ENCODE results near the gene KLRC4. TPM values are rescaled to one million over a fixed set of nuclear protein-coding genes. Genes with fewer than 3 reads are reported as not detected.

Gene KLRC4
- total and polyA plus RNA-seq, 2 of the 8 experiments (the other 6 are each of a cell fraction or from before 2014, with no cell fraction given): not detected

DNA sequence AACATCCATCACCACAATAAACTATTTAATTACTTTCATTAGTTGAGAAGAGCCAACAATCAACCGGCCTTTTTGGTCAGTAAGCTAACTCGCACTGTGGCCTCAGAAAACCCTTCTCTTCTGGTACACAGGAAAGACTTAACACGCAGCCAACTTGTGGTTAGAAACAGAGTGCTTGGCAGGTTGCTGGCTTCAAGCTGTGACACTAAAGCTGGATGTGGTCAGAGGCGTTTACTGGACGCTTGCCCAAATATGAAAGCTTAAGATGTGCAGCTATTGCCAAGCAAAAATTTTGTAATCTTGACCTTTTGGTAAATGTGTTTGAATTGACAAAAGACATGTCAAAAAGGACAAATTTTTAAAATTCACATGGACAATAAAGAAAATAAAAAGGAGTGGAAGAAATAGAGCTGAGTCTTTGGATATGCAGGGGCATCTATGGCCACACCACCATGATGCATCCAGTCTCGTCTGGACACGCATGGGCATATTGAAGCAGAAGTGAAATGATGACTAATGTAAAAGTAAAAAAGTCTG lies 17.1 kb downstream of the KLRC4 start:
- Histone ChIP-seq H3K27ac (ENCODE audit: low read depth, low read length) (no peak overlapping the region), H2BK120ac (replicated peaks; ENCODE audit: low read depth, low read length) (no peak overlapping the region), H3K27me3 (replicated peaks in 1 of 4; ENCODE audit: control insufficient read depth in 3 of 4, extremely low read depth in 1 of 4, insufficient read depth in 3 of 4, low read length in 3 of 4) (peaks cover 0 to 1% (median 0%) of the 10 kb centered on the region in 4 experiments; a peak in 1 of 7 replicates), H4K8ac (ENCODE audit: extremely low read depth, insufficient read depth, low read length) (no peak overlapping the region), H3K79me2 (ENCODE audit: control insufficient read depth in 1 of 2, insufficient read depth in 2 of 2, low read length in 2 of 2) (no peaks in the 10 kb centered on the region), H4K5ac (ENCODE audit: insufficient read length, low read depth, low read length) (no peak overlapping the region), H2AK5ac (ENCODE audit: low read depth, low read length) (no peak overlapping the region), H3K23me2 (ENCODE audit: low read depth, low read length) (no peaks in the 10 kb centered on the region), H3K9me3 (ENCODE audit: insufficient read depth in 2 of 2, low read depth in 1 of 2, low read length in 1 of 2) (no peaks in the 10 kb centered on the region), H2BK5ac (ENCODE audit: low read depth, low read length) (no peak overlapping the region), H2AFZ (ENCODE audit: low read length) (no peak overlapping the region), H3K23ac (ENCODE audit: insufficient read length) (no peak overlapping the region), H3K14ac (ENCODE audit: insufficient read length) (no peak overlapping the region), H3K4me1 (replicated peaks in 1 of 4; ENCODE audit: control insufficient read depth in 3 of 4, insufficient read depth in 4 of 4, low read length in 3 of 4) (no peaks in the 10 kb centered on the region), H3K4me2 (ENCODE audit: insufficient read depth in 1 of 2, low read depth in 2 of 2, low read length in 2 of 2) (no peak overlapping the region), H3K36me3 (ENCODE audit: control insufficient read depth in 2 of 4, insufficient read depth in 4 of 4, low read length in 3 of 4) (no peaks in the 10 kb centered on the region), H3K4ac (replicated peaks; ENCODE audit: insufficient read length, low read depth, low read length) (no peak overlapping the region), H2BK12ac (ENCODE audit: low read depth, low read length) (no peak overlapping the region), H3K9ac (replicated peaks in 1 of 4; ENCODE audit: extremely low read depth in 1 of 4, low read depth in 3 of 4, low read length in 3 of 4) (no peak overlapping the region), H4K20me1 (replicated peaks in 1 of 2; ENCODE audit: control insufficient read depth in 1 of 2, insufficient read depth in 2 of 2, low read length in 2 of 2) (no peaks in the 10 kb centered on the region), H4K91ac (replicated peaks; ENCODE audit: insufficient read length, low read length) (no peak overlapping the region), H3K4me3 (ENCODE audit: extremely low read depth in 1 of 4, insufficient read depth in 2 of 4, low read depth in 3 of 4, low read length in 4 of 4) (no peak overlapping the region), H2BK20ac (ENCODE audit: low read length) (no peak overlapping the region), H3K18ac (ENCODE audit: extremely low read depth, low read length) (no peak overlapping the region), H3K56ac (replicated peaks; ENCODE audit: insufficient read length, low read depth, low read length) (no peak overlapping the region), H2BK15ac (ENCODE audit: low read length) (no peak overlapping the region), H3K79me1 (ENCODE audit: low read depth, low read length) (no peaks in the 10 kb centered on the region)
- TF ChIP-seq HDAC2 (IDR thresholded peaks at IDR 0.05; ENCODE audit: borderline replicate concordance in 1 of 2, low read depth in 2 of 2, low read length in 2 of 2): no peak
- TF ChIP-seq TAF1 (IDR thresholded peaks at IDR 0.05; ENCODE audit: low read depth, low read length): no peak
- TF ChIP-seq RFX5 (IDR thresholded peaks at IDR 0.05; ENCODE audit: borderline replicate concordance, low read depth, low read length): no peak
- TF ChIP-seq, protein P1, sequence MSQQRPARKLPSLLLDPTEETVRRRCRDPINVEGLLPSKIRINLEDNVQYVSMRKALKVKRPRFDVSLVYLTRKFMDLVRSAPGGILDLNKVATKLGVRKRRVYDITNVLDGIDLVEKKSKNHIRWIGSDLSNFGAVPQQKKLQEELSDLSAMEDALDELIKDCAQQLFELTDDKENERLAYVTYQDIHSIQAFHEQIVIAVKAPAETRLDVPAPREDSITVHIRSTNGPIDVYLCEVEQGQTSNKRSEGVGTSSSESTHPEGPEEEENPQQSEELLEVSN (IDR thresholded peaks at IDR 0.05): no peak
- no peak for TF ChIP-seq SRF (IDR thresholded peaks at IDR 0.05; ENCODE audit: low read depth, low read length)
- no peak for TF ChIP-seq SP4 (IDR thresholded peaks at IDR 0.05; ENCODE audit: low read length)
- no peak for TF ChIP-seq RXRA (IDR thresholded peaks at IDR 0.05; ENCODE audit: insufficient read depth, low read depth, low read length)
- DNase-seq (ENCODE audit: low read depth in 1 of 2, low spot score in 2 of 2) (no peak), FAIRE-seq (no peak)
- 89% methylated on average over 7 of the region's 7 CpGs; no CpG with 5 or more reads in 1 of the 2 experiments for WGBS, 2 experiments (ENCODE audit: extremely low coverage in 1 of 2, insufficient coverage in 1 of 2, insufficient read length in 1 of 2, insufficient replicate concordance in 2 of 2, low coverage in 1 of 2, low lambda C conversion rate in 2 of 2, missing lambda C conversion rate in 1 of 2)
- ChIA-PET CTCF (ENCODE audit: partially characterized antibody) (interaction anchor here (1.3 kb wide), 1 partner anchor 19 kb away, joined by 3 read pairs; no protein-coding TSS in a partner anchor), POLR2A (ENCODE audit: partially characterized antibody) (no interaction called here)

All from H1 (cell line).